RWPE2 (cell line): ENCODE measurements around the gene TIMM29.

Experiments used
- ATAC-seq: fragments of 200-7000 bp; cut with Tn5 transposase; 3 replicates; pipeline ENCODE4 v1.9.1; 2021; ENCODE audit warnings: low read depth
- DNase-seq: peaks from one replicate; pipeline ENCODE4 v3.0.0-alpha.2; 2020; ENCODE audit warnings: low spot score
- H3K27ac ChIP-seq: fragments of 450-650 bp; 2 replicates; pipeline ENCODE4 v1.5.1; 2017; ENCODE audit warnings: mild to moderate bottlenecking; ENCODE audit not compliant: poor library complexity, severe bottlenecking
- H3K27me3 ChIP-seq: fragments of 250-450 bp; sonication (Bioruptor Pico); 2 replicates; pipeline ENCODE4 v1.5.1; 2021; ENCODE audit warnings: mild to moderate bottlenecking, moderate library complexity; ENCODE audit not compliant: insufficient read depth, poor library complexity, severe bottlenecking
- H3K36me3 ChIP-seq: fragments of 250-450 bp; sonication (Bioruptor Pico); 2 replicates; pipeline ENCODE4 v1.5.1; 2020; ENCODE audit warnings: low read depth, mild to moderate bottlenecking, moderate library complexity
- H3K4me1 ChIP-seq: fragments of 250-450 bp; sonication (Bioruptor Pico); 2 replicates; pipeline ENCODE4 v1.5.1; 2021; ENCODE audit warnings: mild to moderate bottlenecking, moderate library complexity; ENCODE audit not compliant: insufficient read depth, poor library complexity, severe bottlenecking
- H3K4me3 ChIP-seq: fragments of 250-450 bp; sonication (Bioruptor Pico); 2 replicates; pipeline ENCODE4 v1.5.1; 2021; ENCODE audit warnings: mild to moderate bottlenecking, moderate library complexity; ENCODE audit not compliant: severe bottlenecking
- H3K9me3 ChIP-seq: fragments of 250-450 bp; sonication (Bioruptor Pico); 2 replicates; pipeline ENCODE4 v1.5.1; 2021; ENCODE audit warnings: mild to moderate bottlenecking, moderate library complexity; ENCODE audit not compliant: severe bottlenecking
- TF ChIP-seq, protein P1 (sequence below): fragments of 450-650 bp; IDR thresholded peaks from one replicate; pipeline ENCODE4 v1.5.1; 2017; ENCODE audit warnings: mild to moderate bottlenecking, moderate library complexity; ENCODE audit not compliant: poor library complexity, severe bottlenecking

Gene TIMM29

DNA sequence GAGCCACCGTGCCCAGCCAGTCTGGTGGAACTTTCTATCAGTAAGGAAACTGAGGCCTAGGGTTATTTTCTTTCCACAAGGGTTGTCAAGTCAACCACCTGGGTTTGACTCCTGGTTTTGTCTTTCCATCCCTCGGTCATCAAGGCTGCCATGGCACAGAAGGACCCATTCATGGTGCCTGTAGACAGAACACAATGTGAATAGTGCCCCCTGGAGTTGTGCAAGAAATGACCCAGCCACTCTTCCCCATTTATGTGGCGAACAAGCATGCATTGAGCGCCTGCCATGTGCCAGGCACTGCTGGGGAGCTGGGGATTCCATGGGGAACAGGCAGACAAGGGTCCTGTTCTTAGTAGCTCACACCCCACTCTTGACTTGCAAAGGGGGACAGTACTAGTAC lies 36.3 kb downstream of the TIMM29 start:
- no peak overlapping the region for H3K27ac ChIP-seq
- no peak overlapping the region for H3K4me3 ChIP-seq
- no peaks in the 10 kb centered on the region for H3K27me3 ChIP-seq
- no peaks in the 10 kb centered on the region for H3K9me3 ChIP-seq
- TF ChIP-seq, protein P1, sequence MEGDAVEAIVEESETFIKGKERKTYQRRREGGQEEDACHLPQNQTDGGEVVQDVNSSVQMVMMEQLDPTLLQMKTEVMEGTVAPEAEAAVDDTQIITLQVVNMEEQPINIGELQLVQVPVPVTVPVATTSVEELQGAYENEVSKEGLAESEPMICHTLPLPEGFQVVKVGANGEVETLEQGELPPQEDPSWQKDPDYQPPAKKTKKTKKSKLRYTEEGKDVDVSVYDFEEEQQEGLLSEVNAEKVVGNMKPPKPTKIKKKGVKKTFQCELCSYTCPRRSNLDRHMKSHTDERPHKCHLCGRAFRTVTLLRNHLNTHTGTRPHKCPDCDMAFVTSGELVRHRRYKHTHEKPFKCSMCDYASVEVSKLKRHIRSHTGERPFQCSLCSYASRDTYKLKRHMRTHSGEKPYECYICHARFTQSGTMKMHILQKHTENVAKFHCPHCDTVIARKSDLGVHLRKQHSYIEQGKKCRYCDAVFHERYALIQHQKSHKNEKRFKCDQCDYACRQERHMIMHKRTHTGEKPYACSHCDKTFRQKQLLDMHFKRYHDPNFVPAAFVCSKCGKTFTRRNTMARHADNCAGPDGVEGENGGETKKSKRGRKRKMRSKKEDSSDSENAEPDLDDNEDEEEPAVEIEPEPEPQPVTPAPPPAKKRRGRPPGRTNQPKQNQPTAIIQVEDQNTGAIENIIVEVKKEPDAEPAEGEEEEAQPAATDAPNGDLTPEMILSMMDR, result no peak
- no peaks in the 10 kb centered on the region for H3K4me1 ChIP-seq
- ATAC-seq (no peak), DNase-seq (no peak)
- H3K36me3 ChIP-seq, result peaks cover 7% of the 10 kb centered on the region; the same call in 1 of the 2 replicates

DNA sequence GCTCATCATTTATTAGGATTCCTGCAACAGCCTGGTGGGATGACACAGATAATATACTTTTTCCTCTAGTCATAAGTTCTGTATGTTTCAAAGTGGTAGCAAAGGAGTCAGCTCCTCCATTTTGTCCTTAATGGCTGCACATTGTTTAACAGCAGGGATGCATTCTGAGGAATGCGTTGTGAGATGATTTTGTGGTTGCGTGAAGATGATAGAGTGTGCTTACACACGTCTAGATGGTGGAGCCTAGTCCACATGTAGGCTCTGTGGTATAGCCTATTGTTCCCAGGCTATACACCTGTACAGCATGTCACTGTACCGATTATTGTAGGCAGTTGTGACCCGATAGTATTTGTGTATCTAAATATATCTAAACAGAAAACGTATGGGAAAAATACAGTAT lies 36.8 kb downstream of the TIMM29 start:
- TF ChIP-seq, protein P1, result no peak
- Histone ChIP-seq H3K9me3 (no peaks in the 10 kb centered on the region), H3K36me3 (peaks cover 7% of the 10 kb centered on the region; the same call in 1 of the 2 replicates), H3K4me3 (no peak overlapping the region), H3K27me3 (no peaks in the 10 kb centered on the region), H3K27ac (no peak overlapping the region), H3K4me1 (no peaks in the 10 kb centered on the region)
- ATAC-seq (no peak), DNase-seq (no peak)

DNA sequence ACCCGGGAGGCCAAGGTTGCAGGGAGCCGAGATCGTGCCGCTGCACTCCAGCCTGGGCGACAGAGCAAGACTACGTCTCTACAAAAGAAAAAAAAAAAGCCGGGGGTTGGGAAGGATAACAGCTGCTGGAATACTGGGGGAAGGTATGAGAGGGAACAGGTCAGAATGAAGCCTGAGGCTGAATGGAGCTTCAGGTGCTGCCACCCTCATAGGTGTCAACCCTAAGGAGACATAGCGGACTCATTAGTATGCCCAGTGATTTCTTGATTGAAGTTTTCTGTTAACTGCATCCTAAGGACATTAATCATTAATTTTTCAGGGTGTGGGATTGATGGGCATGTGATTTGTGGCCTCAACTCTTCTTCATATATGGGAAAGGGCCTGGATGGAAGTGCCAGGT lies 38.2 kb downstream of the TIMM29 start:
- Histone ChIP-seq H3K36me3 (peaks cover 7% of the 10 kb centered on the region; the same call in 1 of the 2 replicates), H3K9me3 (no peaks in the 10 kb centered on the region), H3K27me3 (no peaks in the 10 kb centered on the region), H3K4me3 (no peak overlapping the region), H3K27ac (no peak overlapping the region), H3K4me1 (no peaks in the 10 kb centered on the region)
- TF ChIP-seq, protein P1, result no peak
- DNase-seq (no peak), ATAC-seq (no peak)

DNA sequence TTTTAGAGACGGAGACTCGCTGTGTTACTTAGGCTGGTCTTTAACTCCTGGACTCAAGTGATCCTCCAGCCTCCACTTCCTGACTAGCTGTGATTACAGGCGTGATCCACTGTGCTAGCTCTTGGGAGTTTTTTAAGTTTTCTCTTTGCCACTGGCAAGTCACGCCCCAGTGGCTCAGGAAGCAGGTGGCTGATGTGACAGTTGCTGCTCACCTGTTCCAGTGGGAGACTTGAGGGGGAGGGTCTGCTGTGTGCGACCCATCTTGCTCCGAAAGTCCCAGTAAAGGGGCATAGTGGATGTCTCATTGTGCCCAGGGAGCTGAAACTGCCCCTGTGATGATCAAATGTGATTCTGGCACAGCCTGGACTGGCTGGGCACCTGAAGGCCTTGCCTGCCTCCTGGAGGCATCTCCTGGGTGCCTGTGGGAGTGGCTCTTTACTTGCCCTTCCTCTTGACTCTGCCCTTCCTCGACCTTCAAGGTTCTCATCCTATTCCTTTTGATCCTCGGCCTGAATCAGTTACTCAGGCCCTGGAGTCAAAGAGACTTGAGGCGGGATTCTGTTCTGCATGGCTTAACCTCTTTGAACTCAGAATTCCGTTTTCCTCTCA lies 40.0 kb downstream of the TIMM29 start:
- TF ChIP-seq, protein P1, result no peak
- no peaks in the 10 kb centered on the region for H3K9me3 ChIP-seq
- ATAC-seq (no peak), DNase-seq (no peak)
- no peaks in the 10 kb centered on the region for H3K4me1 ChIP-seq
- H3K4me3 ChIP-seq, result no peak overlapping the region
- H3K36me3 ChIP-seq, result peaks cover 7% of the 10 kb centered on the region; the same call in 1 of the 2 replicates
- H3K27me3 ChIP-seq, result no peaks in the 10 kb centered on the region
- no peak overlapping the region for H3K27ac ChIP-seq

DNA sequence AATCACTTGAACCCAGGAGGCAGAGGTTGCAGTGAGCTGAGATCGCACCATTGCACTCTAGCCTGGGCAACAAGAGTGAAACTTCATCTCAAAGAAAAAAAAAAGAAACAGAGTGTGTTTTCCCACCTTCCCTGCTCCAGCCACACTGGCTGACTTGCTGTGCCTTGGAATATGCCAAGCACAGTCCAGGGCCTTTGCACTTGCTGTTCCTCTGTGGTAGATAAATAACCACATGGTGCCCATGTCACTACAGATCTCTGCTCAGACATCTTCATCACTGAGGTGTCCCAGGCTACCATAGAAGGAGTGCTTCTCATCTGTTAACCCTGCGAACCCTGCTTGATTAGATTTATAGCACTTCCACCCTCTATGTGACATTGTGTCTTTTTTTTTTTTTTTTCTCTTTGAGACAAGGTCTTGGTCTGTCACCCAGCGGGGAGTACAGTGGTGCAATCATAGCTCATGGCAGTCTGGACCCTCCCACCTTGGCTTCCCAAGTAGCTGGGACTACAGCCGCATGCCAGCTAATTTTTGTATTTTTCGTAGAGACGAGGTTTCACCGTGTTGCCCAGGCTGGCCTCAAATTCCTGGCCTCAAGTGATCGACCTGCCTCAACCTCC lies 42.6 kb downstream of the TIMM29 start:
- Histone ChIP-seq H3K27ac (no peak overlapping the region), H3K9me3 (no peaks in the 10 kb centered on the region), H3K36me3 (no peaks in the 10 kb centered on the region), H3K27me3 (no peaks in the 10 kb centered on the region), H3K4me3 (no peak overlapping the region), H3K4me1 (no peaks in the 10 kb centered on the region)
- ATAC-seq (no peak), DNase-seq (no peak)
- TF ChIP-seq, protein P1, result no peak
